ENCODE measurements around the gene MED29.
A peak's percentile ranks its signal among the peaks of the same experiment; 100 is the strongest.

The MED29 gene

GRCh38 chr19:39412100-39412866 is 21.1 kb downstream of the MED29 start, which contains the start of gene PLEKHG2:
Gene PLEKHG2, plus strand, starts transcription at chr19:39412669. Its CDS starts 1,418 bp downstream, at chr19:39414087.
- DNase-seq: peak; percentile 100

GRCh38 chr19:39412867-39413271 is 21.7 kb downstream of the MED29 start:
- no peak for DNase-seq

DNA sequence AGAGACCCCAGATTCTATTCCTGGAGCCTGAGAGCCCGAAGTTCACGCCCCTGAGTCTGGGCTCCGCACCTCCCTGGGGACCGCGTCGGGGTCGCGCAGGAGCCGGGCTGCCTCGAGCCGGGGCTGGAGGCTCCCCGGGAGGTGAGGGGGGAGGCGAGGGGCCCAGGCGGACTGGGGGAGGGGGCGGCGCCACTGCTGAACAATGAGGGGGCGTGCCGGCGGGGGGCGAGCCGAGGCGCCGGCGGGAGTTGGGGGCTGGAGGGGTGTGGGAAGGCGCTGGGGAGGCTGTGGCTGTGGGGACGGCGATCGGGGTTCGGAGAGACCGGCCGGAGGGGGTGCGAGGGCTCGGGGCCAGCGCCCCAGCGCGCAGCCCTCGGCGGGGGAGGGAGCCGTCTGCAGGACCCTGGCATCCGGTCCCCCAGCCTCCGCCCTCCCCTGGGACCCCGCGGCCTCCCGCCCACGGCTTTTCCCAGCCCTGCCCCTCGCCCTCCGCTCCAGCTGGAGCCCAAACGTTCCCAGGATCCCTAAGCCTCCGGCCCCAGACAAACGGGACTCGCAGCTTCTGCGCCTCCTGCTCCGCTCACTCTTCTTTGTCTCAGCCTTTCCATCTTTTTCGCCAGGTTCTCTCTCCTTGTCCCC is 22.2 kb downstream of the MED29 start:
- no peak for DNase-seq

DNA sequence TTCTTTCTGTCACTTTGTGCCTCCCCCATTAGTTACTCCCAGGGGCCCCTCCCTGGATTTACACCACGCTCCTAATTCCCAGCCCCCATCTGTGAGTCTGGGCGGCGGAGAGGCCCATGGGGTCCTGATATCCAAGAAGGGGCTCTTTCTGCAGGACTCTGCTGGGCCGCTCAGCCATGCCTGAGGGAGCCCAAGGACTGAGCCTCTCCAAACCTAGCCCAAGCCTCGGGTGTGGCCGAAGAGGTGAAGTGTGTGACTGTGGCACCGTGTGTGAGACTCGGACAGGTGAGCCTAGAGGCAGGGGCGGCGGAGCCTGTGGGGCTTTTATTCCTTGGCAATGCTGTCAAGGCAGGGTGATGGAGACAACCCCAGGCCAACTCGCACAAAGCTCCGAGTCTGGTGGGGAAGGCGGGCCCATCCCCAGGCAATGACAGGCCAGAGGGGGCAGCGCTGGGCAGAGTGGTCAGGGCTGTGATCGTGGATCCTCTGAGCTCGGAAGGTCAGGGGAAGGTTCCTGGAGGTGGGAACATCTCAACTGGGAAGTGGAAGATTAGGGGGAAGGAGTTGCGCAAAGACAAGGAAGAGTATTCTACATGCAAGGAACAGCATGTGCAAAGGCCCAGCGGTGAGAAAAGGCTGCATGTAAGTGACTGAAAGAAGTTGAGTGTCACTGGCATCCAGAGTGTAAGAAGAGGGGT is 22.9 kb downstream of the MED29 start:
- DNase-seq: no peak

DNA sequence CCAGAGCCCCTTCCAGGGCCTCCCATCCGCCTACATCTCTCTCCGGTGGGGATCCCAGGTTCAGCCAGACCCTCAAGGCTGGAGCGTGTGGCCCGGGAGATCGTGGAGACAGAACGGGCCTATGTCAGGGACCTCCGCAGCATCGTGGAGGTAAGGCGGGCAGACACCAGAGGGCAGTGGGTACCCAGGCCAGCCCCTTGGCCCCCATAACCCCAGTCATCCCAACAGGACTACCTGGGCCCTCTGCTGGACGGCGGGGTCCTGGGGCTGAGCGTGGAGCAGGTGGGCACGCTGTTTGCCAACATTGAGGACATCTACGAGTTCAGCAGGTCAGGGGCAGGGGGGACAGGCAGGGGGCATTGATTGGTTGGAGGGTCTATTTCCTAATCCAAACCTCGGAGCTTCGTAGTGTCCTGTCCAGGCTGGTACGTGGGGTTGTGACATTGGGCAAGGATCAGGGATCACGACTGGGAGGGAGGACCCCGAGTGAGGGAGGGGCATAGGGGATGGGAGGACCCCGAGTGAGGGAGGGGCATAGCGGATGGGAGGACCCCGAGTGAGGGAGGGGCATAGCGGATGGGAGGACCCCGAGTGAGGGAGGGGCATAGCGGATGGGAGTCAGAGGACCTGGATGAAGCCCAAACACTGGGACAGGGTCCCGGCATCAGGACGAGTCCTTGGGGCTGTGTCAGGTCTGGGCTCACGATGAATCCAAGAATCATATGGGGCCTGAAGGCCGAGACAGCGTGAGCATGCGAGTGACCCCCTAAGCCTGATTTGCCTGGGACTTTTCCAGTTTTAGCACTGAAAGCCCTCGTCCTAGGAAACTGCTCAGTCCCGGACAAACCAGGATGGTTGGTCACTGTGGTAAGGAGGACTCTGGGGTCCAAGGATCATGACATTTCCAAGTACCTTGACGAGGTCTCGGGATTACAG is 24.2 kb downstream of the MED29 start:
- no peak for DNase-seq

DNA sequence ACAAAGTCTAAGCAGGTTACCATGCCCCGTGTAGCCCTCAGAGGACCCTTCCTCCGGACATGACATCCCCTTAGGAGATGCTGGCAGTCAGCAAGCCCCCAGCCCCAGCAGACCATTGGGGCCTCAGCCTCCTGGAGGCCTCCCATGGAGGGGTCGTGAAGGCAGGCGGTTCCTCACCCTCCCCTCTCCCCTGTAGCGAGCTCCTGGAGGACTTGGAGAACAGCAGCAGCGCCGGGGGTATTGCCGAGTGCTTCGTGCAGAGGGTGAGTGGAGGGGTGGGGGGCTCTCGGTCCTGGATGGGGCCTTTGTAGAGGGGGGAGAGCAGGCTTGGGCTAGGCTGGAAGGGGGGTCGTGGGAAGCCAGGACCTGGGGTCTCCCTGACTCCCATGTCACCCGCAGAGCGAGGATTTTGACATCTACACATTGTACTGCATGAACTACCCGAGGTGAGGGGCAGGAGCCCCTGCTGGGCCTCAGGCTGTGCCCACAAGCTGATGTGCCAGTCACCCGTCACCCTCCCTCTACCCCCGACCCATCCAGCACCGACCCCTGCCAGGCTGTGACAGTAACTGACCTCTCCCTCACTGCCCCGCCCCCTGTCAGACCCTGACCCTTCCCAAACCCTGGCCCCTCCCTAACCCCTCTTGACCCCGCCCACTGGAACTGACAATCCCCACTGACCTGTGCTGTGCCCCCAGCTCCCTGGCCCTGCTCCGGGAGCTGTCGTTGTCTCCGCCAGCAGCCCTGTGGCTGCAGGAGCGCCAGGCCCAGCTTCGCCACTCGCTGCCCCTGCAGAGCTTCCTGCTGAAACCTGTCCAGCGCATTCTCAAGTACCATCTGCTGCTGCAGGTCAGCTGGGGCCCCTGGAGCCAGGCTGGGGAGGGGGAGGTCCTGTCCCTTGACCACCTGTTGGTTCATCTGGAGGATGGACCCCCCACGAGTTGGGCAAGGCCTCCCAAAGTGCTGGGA is 25.3 kb downstream of the MED29 start:
- DNase-seq: no peak

DNA sequence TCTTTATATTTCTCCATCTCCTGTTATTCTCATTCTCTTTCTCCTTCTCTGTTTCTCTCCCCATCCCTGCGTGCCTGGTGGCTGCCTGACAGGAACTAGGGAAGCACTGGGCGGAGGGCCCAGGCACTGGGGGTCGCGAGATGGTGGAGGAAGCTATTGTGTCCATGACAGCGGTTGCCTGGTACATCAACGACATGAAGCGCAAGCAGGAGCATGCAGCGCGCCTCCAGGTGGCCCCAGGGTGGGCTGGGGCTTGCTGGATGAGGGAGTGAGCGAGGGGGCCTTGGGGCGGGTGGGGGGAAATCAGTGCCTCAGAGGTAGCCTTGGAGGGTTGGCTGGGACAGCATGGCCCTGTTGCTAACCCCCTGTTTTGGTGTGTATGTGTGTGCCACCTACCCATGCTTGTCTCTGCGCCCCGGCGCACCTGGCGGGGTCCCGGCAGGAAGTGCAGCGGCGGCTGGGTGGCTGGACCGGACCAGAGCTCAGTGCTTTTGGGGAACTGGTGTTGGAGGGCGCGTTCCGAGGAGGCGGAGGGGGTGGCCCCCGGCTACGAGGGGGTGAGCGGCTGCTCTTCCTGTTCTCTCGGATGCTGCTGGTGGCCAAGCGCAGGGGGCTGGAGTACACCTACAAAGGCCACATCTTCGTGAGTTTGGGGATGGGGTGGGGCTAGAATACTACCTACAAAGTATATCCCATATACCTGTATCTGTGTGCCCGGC is 26.4 kb downstream of the MED29 start:
- DNase-seq: no peak

DNA sequence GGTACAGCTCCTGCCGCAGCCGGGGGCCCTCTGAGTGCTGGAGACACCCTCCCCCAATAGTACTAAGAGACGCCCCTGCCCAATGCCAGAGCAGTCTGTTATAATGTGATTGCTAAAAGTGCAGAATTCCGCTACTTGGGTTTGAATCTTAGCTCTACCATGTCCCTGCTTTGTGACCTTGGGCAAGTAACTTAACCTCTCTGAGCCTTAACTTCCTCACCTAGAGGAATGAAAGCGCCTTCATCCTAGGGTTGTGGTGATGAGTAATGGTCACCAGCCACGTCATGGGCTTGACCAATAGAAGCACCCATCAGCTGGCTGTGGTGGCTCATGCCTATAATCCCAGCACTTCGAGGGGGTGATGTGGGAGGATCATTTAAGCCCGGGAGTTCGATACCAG is 27.8 kb downstream of the MED29 start:
- no peak for DNase-seq

GRCh38 chr19:39420769-39421168 is 29.6 kb downstream of the MED29 start:
- no peak for DNase-seq

- no peak for DNase-seq
Observed at GRCh38 chr19:39422020-39422419, 30.8 kb downstream of the MED29 start.

DNA sequence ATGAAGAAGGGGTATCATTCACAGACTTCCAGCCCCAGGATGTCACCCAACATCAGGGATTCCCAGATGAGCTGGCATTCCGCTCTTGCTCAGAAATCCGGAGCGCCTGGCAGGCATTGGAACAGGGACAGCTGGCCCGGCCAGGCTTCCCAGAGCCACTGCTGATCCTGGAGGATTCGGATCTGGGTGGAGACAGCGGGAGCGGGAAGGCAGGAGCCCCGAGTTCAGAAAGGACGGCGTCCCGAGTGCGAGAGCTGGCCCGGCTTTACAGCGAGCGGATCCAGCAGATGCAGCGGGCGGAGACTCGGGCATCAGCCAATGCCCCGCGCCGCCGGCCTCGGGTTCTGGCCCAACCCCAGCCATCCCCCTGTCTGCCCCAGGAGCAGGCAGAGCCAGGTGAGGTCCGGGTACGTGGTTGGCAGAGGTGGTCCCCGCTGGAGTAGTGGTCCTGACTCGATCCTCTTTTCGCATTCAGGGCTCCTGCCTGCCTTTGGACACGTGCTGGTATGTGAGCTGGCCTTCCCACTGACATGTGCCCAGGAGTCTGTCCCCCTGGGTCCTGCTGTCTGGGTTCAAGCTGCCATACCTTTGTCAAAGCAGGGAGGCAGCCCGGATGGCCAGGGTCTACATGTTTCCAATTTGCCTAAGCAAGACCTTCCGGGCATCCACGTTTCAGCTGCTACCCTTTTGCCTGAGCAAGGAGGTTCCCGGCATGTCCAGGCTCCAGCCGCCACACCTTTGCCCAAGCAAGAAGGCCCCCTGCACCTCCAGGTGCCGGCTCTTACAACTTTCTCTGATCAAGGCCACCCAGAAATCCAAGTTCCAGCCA is 32.3 kb downstream of the MED29 start:
- DNase-seq: no peak

DNA sequence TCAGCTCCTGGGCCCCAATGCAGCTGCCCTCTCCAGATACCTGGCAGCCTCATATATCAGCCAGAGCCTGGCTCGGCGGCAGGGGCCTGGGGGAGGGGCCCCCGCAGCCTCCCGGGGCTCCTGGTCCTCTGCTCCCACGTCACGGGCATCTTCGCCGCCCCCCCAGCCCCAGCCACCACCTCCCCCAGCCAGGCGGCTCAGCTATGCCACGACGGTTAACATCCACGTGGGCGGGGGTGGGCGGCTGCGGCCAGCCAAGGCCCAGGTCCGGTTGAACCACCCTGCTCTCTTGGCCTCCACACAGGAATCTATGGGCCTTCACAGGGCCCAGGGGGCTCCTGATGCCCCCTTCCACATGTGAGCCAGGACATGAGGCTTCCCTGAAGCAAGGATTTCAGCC is 33.8 kb downstream of the MED29 start:
- no peak for DNase-seq

- DNase-seq: no peak
Observed at GRCh38 chr19:39425744-39426143, 34.6 kb downstream of the MED29 start.

GRCh38 chr19:39426170-39426569 is 35.0 kb downstream of the MED29 start:
- no peak for DNase-seq

DNA sequence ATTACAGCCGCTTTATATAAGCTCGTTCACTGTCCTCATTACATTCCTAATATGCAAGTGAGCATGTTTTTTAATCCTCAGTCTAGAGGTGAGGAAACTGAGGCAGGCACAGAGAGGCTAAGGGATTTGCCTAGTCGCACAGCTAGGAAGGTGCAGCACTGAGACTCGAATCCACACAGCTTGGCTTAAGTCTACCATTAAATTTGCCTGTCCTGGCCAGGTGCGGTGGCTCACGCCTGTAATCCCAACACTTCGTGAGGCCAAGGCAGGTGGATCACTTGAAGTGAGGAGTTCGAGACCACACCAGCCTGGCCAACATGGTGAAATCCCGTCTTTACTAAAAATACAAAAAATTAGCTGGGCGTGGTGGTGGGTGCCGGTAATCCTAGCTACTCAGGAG is 36.5 kb downstream of the MED29 start:
- DNase-seq: no peak

GRCh38 chr19:39428283-39429112 is 37.3 kb downstream of the MED29 start:
- DNase-seq: no peak

- peak; percentile 49 for DNase-seq
Observed at GRCh38 chr19:39430675-39431593, 39.8 kb downstream of the MED29 start.

GRCh38 chr19:39432677-39433025 is 41.5 kb downstream of the MED29 start:
- no peak for DNase-seq
